Keratinocyte (primary cell): ENCODE measurements around the gene POR. TPM values are rescaled to one million over a fixed set of nuclear protein-coding genes. Genes with fewer than 3 reads are reported as not detected.
A peak's percentile ranks its signal among the peaks of the same experiment; 100 is the strongest.

Source experiments
- DNase-seq: peaks from one replicate; pipeline ENCODE4 v3.0.0-alpha.2; 2011; ENCODE audit warnings: low read depth, missing footprints, low spot score
- FAIRE-seq: peaks from 2 replicates; lab custom pipeline; 2011; peaks lifted over from hg19 to GRCh38; lab: Jason Lieb, UNC
- H2AFZ ChIP-seq: 2 replicates; pipeline ENCODE4 v1.6.0; 2012; ENCODE audit warnings: low read length, control low read depth, inconsistent platforms; ENCODE audit not compliant: control insufficient read depth
- H3K27ac ChIP-seq: 2 replicates; pipeline ENCODE4 v1.5.1; 2011; ENCODE audit warnings: low read length; ENCODE audit not compliant: control insufficient read depth, insufficient read depth
- H3K27me3 ChIP-seq: 3 replicates; pipeline ENCODE4 v1.6.0; 2011; ENCODE audit warnings: low read length; ENCODE audit not compliant: control insufficient read depth, insufficient read depth; ENCODE audit errors: extremely low read depth
- H3K36me3 ChIP-seq, 2 experiments: 2 replicates in 1 of 2; 3 replicates in 1 of 2; pipeline ENCODE4 v1.5.1; 2011; ENCODE audit warnings: low read length in 2 of 2, mild to moderate bottlenecking in 1 of 2; ENCODE audit not compliant: control insufficient read depth in 2 of 2, insufficient read depth in 2 of 2; ENCODE audit errors: extremely low read depth in 1 of 2
- H3K4me1 ChIP-seq: 3 replicates; pipeline ENCODE4 v1.5.1; 2011; ENCODE audit warnings: low read length; ENCODE audit not compliant: control insufficient read depth, insufficient read depth; ENCODE audit errors: extremely low read depth
- H3K4me2 ChIP-seq: 3 replicates; pipeline ENCODE4 v1.6.0; 2011; ENCODE audit warnings: low read depth, low read length; ENCODE audit not compliant: control insufficient read depth, insufficient read depth; ENCODE audit errors: extremely low read depth
- H3K4me3 ChIP-seq, 3 experiments: fragments of 200-600 bp in 1 of 3; sonication (generic) in 1 of 3; 2 replicates in 2 of 3; 3 replicates in 1 of 3; pipeline ENCODE4 v1.5.1; 2011 to 2016; ENCODE audit warnings: low read length in 3 of 3, mild to moderate bottlenecking in 3 of 3, control low read depth in 2 of 3, inconsistent platforms in 1 of 3, low read depth in 1 of 3, mixed read lengths in 1 of 3, mixed run types in 1 of 3, moderate library complexity in 1 of 3; ENCODE audit not compliant: control insufficient read depth in 2 of 3, insufficient read depth in 2 of 3; ENCODE audit errors: extremely low read depth in 1 of 3
- H3K79me2 ChIP-seq: 2 replicates; pipeline ENCODE4 v1.6.0; 2012; ENCODE audit warnings: low read length; ENCODE audit not compliant: control insufficient read depth, insufficient read depth
- H3K9ac ChIP-seq: 3 replicates; pipeline ENCODE4 v1.6.0; 2011; ENCODE audit warnings: low read length; ENCODE audit not compliant: control insufficient read depth, insufficient read depth; ENCODE audit errors: extremely low read depth
- H3K9me1 ChIP-seq: 3 replicates; pipeline ENCODE4 v1.6.0; 2011; ENCODE audit warnings: low read length; ENCODE audit not compliant: control insufficient read depth, insufficient read depth; ENCODE audit errors: extremely low read depth
- H3K9me3 ChIP-seq: 2 replicates; pipeline ENCODE4 v1.5.1; 2012; ENCODE audit warnings: low read depth, low read length; ENCODE audit not compliant: control insufficient read depth
- H4K20me1 ChIP-seq: 3 replicates; pipeline ENCODE4 v1.6.0; 2011; ENCODE audit warnings: low read length; ENCODE audit not compliant: control insufficient read depth, insufficient read depth; ENCODE audit errors: extremely low read depth
- CTCF ChIP-seq, 3 experiments: IDR thresholded peaks in 1 of 3; conservative IDR thresholded peaks in 1 of 3; optimal IDR thresholded peaks in 1 of 3; 2 replicates in 2 of 3; 3 replicates in 1 of 3; pipeline versions ENCODE3 to v1.5.1; 2011; ENCODE audit warnings: low read length in 3 of 3, mild to moderate bottlenecking in 3 of 3, moderate library complexity in 2 of 3, control low read depth in 1 of 3, inconsistent platforms in 1 of 3; ENCODE audit not compliant: insufficient read depth in 2 of 3; ENCODE audit errors: extremely low read depth in 1 of 3
- EZH2 ChIP-seq: IDR thresholded peaks from one replicate; pipeline ENCODE4 v1.6.1; 2012; ENCODE audit warnings: inconsistent platforms, mild to moderate bottlenecking, low read length, moderate library complexity
- dilution Hi-C: fragments of 300-500 bp; cut with MboI; formaldehyde crosslinking; loops from one replicate; pipeline ENCODE4 v1.7.0; 2020; ENCODE audit warnings: low sequenced_read_pairs; ENCODE audit not compliant: extremely low pct_ligation_motif_present
- polyA plus RNA-seq, 5 experiments: library from polyadenylated mRNA; depleted of rRNA in 3 of 5; stranded (reverse) in 3 of 5; stranded (forward) in 1 of 5; unstranded in 1 of 5; fragments of >200 nt; gene quantifications; 1 replicate in 1 of 5; 2 replicates in 3 of 5; 3 replicates in 1 of 5; pipeline versions ENCODE4 v1.2.1 to v1.2.3, GENCODE V29; 2011 to 2012; ENCODE audit warnings: missing spikeins in 2 of 5, low read depth in 1 of 5, low replicate concordance in 1 of 5

POR gene
- polyA plus RNA-seq, 1 donor (not counting 4 experiments of a cell fraction or from before 2014, with no cell fraction given): 28.6 TPM

DNA sequence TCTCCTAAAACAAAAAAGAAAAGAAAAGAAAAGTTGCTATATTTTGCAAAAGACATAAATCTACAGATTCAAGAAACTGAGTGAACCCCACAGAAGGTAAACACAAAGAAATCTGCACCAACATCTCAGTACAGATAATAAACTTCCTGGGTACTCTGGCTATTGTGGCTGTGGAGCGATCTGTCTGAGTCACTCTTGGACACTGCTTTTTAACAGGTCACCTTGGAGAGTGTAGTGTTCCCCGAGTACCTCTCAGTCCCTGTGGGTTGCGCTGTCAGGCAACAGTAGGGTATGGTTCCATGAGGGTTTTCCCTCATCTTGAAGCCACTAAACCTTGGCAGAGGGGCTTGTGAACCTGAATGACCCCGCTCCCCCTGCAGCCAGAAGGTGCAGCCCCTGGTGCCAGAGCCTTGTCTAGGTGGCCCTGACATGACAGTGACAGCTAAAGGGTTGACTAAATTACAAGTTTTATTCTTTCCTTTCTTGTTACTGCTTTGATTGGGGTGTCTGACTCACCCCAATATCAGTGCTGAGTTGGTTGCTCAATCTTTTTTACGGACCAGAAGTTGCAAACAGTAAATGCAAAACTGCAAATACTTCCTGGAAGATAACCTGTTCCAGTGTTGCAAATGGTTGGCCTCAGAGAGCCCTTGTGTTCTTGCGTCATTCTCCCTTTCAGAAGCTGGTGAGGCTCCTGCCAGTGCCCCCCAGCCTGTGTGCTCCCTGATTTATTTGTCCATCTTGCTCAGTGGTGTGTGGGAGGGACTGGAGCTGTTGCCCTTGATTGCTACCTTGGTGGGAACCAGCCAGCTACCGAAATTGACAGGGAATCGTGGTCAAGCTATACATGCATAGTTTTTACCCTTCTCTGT, 30.6 kb downstream of the POR start:
- no peaks in the 10 kb centered on the region for H4K20me1 ChIP-seq
- H2AFZ ChIP-seq: no peak overlapping the region
- DNase-seq (no peak), FAIRE-seq (no peak)
- no peak overlapping the region for H3K9ac ChIP-seq
- no peaks in the 10 kb centered on the region for H3K27me3 ChIP-seq
- peaks cover 0 to 7% of the 10 kb centered on the region in 2 experiments for H3K36me3 ChIP-seq
- H3K9me1 ChIP-seq: no peaks in the 10 kb centered on the region
- TF ChIP-seq CTCF (optimal IDR thresholded peaks at IDR 0.05 in 1 of 3, IDR thresholded peaks at IDR 0.05 in 1 of 3, conservative IDR thresholded peaks at IDR 0.05 in 1 of 3; ENCODE audit: extremely low read depth in 1 of 3, insufficient read depth in 2 of 3, low read length in 3 of 3): no peak
- TF ChIP-seq EZH2: no peak
- H3K4me3 ChIP-seq: no peak overlapping the region
- dilution Hi-C loops: no loop called here
- peaks cover 24% of the 10 kb centered on the region for H3K4me1 ChIP-seq
- H3K9me3 ChIP-seq: no peaks in the 10 kb centered on the region
- H3K79me2 ChIP-seq: peaks cover 8% of the 10 kb centered on the region
- H3K27ac ChIP-seq: peak overlapping the region; percentile 28
- H3K4me2 ChIP-seq: no peak overlapping the region

DNA sequence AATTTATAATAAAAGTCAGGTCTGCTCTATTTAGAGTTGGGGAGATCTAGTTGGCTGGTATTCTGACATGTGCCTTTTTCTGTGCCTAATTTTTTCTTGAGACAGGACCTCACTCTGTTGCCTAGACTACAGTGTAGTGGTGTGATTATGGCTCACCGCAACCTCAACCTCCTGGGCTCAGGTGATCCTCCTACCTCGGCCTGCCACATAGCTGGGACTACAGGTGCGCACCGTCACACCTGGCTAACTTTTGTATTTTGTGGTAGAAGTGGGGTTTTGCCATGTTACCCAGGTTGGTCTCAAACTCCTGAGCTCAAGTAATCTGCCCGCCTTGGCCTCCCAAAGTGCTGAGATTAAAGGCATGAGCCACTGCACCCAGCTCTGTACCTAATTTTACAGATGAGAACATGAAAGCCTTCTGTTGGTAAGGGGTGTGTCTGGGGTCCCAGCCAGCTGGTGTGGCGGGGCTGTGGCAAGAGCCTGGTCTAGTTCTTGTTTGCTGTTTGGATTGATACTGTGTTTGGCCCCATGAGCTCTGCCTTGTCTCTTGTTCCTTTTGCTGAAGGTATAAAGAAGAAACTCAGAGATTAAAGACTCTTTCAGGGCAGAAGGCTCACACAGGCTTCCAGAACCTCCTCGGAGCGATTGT, 31.4 kb downstream of the POR start:
- H3K79me2 ChIP-seq: peaks cover 7% of the 10 kb centered on the region
- peaks cover 24% of the 10 kb centered on the region for H3K4me1 ChIP-seq
- FAIRE-seq (no peak), DNase-seq (no peak)
- no peak for TF ChIP-seq EZH2
- no peak for TF ChIP-seq CTCF (optimal IDR thresholded peaks at IDR 0.05 in 1 of 3, IDR thresholded peaks at IDR 0.05 in 1 of 3, conservative IDR thresholded peaks at IDR 0.05 in 1 of 3; ENCODE audit: extremely low read depth in 1 of 3, insufficient read depth in 2 of 3, low read length in 3 of 3)
- H3K4me3 ChIP-seq: no peak overlapping the region
- H3K27me3 ChIP-seq: no peaks in the 10 kb centered on the region
- H2AFZ ChIP-seq: no peak overlapping the region
- H3K9me1 ChIP-seq: no peaks in the 10 kb centered on the region
- H3K36me3 ChIP-seq: peaks cover 0 to 3% of the 10 kb centered on the region in 2 experiments
- no peaks in the 10 kb centered on the region for H3K9me3 ChIP-seq
- H3K9ac ChIP-seq: no peak overlapping the region
- no peaks in the 10 kb centered on the region for H4K20me1 ChIP-seq
- dilution Hi-C loops: no loop called here
- no peak overlapping the region for H3K4me2 ChIP-seq
- no peak overlapping the region for H3K27ac ChIP-seq
